GM10266 (cell line): ENCODE results near the gene TUBB2A.

ENCODE experiments used
- DNase-seq: peaks from one replicate; pipeline ENCODE4 v3.0.0; 2012; ENCODE audit errors: extremely low spot score
- TF ChIP-seq, protein P1 (sequence below): IDR thresholded peaks from 2 replicates; pipeline ENCODE4 v1.5.1; 2012; ENCODE audit warnings: mild to moderate bottlenecking, low read depth; ENCODE audit not compliant: control insufficient read depth, insufficient read depth; ENCODE audit errors: missing control alignments

The TUBB2A gene

DNA sequence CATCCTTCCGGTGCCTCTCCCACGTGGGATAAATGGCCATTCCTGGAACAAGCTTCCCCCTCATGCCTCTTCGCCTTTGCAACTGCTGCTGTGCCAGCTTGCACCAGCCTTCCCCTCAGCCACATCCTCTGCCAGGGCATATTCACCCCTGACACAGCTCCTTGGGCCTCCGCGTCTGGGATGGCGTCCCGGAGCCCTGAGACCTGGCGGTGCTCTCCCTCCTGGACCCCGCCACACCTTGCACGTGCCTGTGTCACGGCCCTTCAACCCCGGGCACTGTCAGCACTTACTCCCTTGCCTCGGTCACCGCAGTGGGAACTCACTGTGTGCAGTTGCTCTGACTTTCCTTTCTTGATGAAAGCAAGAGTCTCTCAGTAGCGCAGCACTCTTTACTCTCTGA lies 25.6 kb downstream of the TUBB2A start:
- no peak for DNase-seq
- TF ChIP-seq, protein P1, sequence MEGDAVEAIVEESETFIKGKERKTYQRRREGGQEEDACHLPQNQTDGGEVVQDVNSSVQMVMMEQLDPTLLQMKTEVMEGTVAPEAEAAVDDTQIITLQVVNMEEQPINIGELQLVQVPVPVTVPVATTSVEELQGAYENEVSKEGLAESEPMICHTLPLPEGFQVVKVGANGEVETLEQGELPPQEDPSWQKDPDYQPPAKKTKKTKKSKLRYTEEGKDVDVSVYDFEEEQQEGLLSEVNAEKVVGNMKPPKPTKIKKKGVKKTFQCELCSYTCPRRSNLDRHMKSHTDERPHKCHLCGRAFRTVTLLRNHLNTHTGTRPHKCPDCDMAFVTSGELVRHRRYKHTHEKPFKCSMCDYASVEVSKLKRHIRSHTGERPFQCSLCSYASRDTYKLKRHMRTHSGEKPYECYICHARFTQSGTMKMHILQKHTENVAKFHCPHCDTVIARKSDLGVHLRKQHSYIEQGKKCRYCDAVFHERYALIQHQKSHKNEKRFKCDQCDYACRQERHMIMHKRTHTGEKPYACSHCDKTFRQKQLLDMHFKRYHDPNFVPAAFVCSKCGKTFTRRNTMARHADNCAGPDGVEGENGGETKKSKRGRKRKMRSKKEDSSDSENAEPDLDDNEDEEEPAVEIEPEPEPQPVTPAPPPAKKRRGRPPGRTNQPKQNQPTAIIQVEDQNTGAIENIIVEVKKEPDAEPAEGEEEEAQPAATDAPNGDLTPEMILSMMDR = no peak

DNA sequence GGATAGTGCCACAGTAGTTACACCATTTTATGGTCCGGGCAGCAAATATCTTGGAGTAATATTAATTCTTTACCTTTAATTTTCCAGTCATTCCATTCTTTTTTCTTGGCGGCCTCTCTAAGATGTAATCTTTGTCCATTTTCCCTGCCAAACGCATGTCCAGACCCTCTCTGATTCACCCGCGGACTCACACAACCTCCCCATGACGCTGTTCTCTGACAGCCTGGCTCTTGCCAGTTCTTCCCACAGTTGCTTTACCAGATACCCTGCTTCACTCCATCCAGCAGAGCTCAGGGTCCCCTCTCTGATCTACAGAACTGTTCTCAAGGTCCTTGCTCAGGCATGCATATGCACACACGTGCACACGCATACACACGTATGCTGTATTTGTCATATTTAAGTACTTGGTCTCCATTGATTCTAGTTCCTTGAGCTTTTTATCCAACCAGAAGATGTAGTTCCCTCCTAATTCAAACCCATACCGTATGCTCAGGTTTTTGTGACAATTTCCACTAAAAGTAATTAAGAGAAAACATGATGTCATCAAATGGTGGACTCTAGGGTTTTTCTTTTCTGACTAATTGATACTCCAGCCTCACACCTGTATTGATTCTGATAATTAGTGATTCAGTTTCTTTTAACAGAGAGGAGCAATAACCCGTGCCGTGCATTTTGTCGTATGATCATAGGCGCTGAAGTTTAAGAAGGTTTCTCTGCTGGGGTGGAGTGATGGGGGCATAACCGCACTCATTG lies 28.8 kb downstream of the TUBB2A start:
- TF ChIP-seq, protein P1 = no peak
- no peak for DNase-seq

DNA sequence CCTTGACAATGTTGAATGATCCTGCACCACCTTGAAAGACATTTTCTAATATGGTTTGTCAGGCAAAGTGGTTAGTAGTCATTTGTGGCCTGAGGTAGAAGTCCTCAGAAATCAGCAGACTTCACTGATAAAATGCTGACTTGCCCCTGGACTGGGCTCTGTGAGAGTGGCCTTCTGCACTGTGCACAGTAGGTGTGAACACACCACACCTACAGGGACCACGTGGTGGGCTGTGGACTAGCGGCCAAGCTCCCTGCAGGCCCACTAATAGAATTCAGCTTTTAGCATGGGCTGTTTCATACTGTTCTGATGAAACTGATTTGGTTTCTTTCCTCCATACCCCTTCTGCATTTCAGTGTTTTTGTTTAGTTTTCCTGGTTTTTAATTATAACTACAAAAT lies 31.5 kb downstream of the TUBB2A start:
- TF ChIP-seq, protein P1 = no peak
- DNase-seq = no peak

DNA sequence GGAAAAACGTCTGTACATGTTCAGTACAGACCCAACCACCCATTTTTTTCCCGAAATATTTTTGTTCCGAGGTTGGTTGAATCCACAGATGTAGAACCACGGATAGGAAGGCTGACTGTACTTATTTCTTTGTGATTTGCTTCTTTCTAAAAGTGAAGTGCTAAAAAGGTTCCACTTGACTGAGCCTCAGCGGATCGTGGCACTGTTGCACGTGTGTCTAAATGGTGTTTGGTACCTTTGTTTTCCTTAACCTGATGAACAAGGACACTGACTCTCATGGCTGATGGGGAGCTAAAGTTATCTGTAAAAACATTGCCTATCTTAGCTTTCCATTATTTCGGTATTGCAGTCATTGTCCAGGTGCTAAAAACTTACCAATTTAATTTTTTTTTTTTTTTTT lies 32.7 kb downstream of the TUBB2A start:
- TF ChIP-seq, protein P1 = no peak
- DNase-seq = no peak

DNA sequence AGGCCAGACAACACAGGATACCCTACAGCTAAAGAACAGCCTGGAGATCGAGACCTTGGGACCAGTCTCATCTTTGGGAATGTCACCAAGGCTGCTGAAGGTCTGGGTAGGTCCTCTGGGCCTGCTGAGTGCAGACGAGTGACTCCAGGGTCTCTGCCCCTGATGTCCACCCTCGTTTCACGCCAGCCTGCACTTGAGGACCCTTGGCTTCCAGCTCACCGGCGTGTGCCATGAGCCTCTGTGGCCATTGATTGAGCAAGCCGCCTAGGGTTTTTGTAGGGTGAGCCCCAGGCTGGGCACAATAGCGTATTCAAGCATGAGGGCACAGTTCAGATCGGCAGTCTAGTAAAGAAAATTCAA lies 34.5 kb downstream of the TUBB2A start:
- TF ChIP-seq, protein P1 = no peak
- no peak for DNase-seq

DNA sequence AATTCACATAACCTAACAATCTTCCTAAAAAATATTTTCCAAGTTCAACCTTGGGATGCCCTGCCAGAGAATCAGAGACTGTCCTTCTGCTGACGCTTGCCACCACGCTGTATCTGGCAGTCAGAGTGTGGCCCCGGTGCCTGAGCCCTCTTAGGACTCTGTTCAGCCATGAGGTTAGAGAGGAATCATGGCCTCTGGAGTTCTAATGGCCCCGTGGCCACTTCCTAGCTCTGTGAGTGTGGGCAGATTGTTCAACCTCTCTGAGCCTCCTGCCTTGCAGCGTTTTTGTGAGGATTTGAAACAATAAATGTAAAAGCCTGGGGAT lies 36.6 kb downstream of the TUBB2A start:
- TF ChIP-seq, protein P1 = no peak

DNA sequence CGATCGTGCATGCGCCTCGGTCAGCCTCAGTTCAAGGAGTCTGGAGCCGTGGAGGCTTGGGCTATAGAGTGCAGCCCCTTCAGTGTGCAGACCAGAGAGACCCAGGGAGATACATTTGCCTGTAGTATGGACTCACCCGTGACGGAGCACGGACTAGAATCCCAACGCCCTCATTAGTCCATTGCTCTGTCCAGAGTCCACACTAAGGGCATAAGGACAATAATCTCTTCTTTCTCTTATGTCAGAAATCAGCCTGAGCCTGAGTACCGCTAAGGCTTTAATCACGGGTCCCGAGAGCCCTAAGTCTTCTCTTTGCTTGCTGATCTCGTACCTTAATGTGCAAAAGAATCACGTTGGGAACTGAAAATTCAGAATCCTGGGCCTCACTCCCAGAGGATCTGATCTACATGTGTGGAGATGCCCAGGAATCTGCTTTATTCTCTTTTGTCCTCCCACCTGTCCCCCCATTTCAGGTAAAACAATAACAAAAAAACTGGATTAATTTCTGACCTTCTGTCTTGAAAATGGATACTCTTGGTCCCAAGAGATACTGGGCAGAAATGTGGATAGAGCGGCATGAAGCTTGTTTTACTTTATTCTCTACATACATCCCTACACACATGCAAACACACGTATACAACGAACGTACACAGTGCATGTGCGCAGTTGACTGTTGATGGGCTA lies 38.2 kb downstream of the TUBB2A start:
- peak; percentile 47 for DNase-seq
- TF ChIP-seq, protein P1 = no peak

More for the DNA sequence above, 36.6 kb downstream of the TUBB2A start:
- no peak for DNase-seq
